Renal pelvis (tissue), 4 donors: ENCODE measurements around the gene ME3. TPM values are rescaled to one million over a fixed set of nuclear protein-coding genes. Genes with fewer than 3 reads are reported as not detected.

Experiments
- DNase-seq: peaks from one replicate; pipeline ENCODE4 v3.0.0-alpha.2; 2013
- polyA plus RNA-seq, 3 donors: library from polyadenylated mRNA; unstranded; fragments of 120-200 nt; gene quantifications; one replicate each; pipeline ENCODE4 v1.2.1, GENCODE V29; 2013; ENCODE audit not compliant: insufficient read length in 3 of 3

ME3 gene
- polyA plus RNA-seq, 3 donors = 24.7 to 31.1 (median 28.2) TPM

DNA sequence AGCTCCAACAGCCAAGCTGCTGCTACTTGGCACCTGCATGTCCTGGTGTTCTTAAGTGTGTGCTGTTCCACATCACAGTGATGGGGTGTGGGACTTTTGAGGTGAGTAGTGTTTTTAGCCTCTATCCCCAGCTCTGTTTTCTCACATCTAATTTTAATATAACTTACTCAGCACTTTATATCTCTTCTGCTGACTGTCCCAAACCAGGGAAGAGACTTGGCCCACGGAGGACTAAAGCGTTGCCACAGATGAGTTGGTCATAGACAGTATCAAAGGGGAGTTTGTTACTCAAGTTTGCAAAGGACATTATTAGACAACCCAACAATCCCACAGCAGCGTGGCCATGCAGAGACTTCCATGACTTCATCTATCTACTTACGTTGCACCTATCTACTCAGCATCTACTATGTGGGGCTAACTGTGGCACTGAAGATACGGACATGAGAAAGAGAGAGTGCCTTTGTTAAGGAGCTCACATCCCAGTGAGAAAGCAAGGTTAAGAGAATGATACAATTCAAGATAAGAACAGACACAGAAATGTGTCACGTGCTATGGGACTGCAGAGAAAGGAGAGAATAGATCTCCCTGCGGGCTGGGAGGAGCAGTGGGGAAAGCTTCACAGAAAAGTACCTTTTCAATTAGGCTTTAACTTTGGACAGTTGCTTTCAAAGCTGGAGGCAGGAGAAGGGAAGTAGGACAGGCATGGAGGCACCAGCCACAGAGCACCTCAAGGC lies 82.4 kb downstream of the ME3 start:
- no peak for DNase-seq

DNA sequence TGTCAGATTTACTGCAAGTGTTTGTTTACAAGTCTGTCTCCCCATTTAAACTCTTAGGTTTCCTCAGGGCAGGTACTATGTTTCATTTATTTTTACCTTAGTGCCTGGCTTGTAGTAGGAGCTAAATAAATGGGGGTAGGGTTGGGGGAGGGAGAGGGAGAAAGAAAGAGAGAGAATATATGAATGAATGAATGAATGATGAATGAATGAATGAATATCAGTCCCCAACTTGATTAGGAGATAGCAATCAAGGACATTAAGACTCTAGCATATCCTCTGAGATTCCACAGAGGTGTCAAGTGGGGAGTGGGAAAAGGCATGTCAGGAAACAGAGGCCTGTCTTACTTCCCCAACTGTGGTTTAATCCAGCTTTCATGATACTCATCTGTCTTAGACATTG lies 83.2 kb downstream of the ME3 start:
- DNase-seq = no peak

DNA sequence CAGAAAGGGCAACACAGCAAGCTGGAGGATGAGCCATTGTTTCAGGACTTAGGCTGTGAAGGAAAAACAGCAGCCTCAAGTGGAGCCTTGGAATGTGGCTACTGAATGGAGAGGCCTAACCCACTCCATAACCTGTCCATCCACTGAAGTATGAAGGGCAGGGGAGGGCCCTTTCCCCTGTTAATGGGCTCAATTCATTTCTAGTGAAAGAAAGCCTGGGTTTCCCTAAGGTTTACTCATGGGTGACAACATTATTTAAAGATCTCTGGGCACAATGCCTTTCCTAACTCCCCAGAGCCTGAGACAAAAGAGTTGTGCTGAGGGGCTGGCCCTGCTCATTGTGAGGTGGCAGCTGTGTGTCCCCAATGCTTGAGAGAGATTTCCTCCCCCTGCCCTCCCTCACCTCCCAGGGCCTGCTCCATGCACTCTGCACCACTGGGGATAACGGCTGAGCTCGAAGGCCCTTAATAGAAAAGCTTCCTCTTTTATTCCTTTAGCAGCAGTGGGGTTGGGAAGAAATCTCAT lies 83.8 kb downstream of the ME3 start:
- DNase-seq = no peak

DNA sequence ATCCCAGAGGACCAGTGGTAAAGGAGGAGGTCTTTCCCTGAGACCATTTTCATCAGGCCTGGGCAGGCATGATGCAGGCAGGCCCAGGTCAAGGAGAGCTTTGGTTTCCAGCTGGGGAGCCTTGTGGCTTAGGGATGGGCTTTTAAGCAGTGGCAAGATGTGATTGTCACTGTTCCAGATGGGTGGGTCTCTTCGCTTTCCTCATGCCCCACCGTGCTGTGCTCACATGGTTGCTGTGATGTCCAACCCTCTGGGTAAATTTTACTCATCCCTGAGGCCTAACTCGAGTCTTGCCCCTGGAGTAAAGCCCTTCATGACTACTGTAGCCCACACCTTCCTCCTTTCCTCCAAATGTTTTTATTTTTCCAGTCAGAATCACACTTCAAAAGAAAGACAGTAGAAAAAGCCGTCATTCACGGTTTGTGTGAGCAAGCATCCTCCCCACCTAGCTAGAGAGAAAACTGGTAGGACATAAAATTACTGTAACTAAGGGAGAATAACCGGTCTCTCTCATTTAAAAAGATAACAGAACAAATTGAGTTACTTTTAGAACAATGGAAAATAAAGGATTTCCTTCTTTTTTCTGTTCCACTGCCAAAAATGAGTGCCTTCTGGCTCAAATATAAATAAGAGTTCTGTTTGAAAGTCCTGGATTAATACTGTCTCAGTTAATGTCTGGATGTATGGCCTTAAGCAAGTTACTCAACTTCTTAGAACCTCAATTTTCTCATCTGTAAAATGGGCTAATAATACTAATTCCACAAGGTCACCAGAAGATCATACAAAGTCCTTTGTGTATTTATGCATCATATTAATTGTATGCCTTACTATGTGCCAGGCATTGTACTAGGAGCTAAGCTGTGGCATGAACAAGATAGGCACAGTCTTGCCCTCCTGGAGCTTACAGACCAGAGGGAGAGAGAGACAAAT lies 84.9 kb downstream of the ME3 start:
- DNase-seq = no peak

DNA sequence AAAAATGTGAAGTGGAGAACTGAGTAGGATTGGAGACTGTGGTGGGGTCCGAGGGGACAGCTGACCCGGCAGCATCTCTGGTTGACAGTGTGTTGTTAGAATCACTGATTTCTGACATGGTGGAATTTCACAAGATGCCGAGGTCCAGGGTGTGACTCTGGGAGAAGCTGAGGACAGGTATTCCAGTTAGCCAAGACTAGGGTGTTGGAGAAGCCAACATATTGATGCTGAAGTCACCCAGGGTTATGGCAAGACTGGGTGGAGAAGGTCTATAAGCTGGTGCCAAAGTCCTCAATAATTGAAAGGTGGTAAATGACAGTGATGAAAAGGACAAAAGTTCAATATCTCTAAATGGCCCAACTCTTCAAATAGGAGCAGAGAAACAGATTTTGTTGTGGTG lies 86.1 kb downstream of the ME3 start:
- no peak for DNase-seq

DNA sequence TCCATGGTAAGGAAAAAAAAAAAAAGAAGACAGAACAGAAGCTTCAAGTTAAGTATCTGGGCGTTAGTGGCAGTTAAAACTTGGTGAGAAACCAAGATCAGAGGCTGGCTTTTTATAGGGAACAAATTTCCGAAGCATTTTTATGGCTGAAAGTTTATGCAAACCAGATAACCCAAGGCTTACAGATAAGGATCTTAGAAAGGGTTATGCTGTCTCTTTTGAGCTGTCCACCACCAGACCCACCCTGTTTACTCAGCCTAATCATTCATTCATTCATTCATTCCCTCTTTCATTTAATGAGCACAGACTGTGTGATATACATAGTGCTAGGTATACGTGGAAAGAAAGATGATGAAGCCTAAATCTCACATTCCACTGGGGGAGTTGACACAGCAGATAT lies 89.5 kb downstream of the ME3 start:
- no peak for DNase-seq

DNA sequence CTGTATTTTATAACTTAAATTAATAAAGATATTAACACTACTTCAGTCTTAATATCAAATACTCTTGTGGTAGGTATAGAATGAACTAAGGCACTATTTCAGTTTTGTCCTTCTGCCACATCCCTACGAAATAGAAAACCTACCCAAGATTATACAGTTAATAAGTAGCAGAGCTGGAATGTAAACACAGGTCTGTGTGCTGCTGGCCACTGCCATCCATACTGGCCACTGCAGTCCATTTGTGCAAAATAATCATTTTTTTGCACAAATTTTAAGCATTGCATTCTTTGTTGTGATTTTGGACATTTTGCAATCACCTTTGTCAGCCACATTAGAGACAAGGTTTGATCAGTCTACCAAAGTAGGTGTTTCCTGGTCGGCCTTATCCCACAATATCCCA lies 91.9 kb downstream of the ME3 start:
- DNase-seq = no peak

DNA sequence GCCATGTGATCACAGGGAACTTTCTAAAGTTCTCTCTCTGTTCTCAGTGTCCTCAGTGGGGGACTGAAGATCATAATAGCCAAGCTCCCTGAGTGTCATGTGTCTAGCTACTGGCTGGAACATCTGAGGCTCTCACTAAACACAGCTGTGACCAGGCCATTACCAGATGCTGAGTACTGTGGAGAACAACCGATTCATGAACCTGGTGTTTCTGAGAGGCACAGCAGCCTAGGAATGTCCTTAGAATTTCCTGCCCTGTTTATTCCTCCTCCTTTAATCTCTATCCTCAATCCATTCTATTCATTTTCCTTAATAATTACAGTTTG lies 93.0 kb downstream of the ME3 start:
- DNase-seq = no peak

DNA sequence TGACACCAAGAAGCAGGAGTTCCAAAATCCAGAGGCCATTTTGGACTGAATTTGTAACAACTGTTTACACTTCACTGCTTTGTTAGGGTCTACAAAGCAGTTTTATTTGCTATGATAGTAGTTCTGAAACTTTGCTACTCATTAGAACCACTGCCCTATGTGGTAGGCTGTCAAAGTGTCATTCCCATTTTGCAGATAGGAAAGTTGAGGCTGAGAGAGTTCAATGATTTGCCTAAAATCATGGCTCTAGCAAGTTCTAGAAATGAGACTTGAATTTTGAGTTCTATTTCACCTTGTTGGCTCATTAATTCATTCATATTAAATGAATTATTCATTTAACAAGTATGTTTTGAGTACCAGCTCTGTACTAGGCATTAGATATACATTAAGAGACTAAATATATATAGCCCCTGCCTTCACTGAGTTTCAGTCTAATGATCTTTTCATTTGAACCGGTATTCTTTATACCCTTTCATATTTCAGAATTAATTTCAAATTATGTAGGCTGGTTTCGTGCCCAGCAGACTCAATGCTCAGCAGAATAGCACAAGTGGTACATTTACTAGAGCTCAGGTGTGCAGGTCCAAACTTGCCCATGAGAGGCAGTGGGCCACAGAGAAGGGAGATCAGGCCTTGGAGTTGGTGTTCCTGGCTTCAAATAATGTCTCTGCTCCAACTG lies 93.5 kb downstream of the ME3 start:
- DNase-seq = no peak

DNA sequence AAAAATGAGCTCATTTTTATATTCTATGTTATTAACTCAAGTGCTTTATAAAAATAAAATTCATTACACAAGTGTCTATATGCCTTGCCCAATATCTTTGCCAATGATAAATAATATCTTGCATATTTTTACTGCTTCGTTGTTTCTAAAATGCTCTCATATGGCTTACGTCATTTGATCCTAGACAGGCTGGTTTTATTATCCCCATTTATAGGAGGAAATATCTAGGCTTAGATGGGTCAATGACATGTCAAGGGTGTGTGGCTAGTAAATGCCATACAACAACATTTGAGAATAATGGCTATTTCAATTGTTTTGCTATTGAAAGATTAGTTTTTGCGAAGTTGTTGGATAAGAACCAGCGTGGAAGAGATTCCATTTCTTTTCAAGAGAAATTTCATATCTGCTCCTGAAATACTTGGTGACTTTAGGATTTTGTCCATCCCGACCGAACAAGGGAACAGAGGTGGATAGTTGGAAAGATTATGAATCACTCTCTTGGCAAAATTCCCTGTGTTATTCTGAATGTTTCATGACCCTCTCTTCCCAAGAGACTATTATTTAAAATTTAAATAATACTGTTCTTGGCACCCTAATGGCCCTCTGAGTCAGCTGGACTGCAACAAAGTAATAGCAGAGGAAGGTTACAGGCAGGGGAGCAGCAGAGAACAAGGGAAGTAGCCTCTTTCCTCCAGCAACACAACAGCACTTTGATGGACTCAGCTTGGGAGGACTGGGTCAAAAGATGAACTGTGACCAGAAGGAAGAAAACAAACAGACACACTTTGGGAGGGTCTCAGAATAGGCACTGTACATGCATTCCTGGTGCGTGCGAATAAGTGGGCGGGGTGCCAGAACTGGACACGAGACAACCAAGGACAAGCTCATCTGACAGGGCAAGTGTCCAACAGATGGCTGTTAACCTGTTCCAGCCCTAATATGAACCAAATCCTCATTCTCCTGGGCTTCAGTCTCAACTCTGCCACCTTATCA lies 94.5 kb downstream of the ME3 start:
- DNase-seq = no peak

DNA sequence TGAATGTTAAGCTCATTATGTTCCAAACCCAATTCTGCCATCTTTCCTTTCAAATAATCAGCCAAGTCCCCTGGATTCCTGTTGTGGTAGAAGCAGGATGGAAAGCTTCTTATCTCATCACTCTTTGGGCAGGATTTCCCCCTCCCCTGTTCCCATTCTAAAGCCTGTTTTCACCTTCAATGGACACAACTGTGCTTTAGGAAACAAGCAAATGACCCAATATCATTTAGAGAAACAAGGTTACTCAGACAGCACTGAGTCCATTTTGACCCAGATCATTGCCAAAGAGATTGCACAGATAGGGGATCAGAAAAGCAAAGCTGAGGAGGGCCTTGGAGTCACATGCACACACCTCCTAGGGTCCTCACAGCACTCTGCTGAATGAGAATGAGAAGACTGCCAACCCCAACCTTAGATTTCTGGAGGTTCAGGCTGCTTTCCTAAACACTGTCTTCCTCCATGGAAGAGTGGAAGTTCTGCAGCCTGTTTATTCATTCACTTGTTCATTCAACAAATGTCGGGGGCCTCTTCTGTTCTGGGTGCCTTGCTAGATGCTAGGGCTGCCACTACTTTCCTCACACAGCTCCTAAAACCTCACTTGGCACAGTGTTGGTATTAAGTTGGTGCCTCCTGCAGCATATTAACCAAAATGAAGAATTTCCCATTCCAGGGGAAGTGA lies 95.3 kb downstream of the ME3 start:
- no peak for DNase-seq

DNA sequence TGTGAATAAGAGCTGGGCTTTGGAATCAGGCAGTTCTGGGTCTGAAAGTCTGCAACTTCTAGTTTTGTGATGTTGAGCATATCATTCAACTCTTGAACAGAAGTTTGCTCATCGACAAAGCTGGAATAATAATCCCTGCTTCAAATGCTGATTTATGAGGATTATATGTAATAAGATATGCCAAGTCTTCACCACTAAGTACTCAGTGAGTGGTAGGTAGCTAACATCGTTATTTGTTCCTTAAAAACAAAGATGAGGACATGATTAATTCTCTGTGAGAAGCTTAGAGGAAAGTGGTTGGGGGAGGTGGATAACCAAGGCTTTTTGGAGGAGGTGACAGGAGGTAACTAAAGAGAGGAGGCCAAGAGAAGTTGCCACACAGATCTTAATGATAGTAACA lies 96.5 kb downstream of the ME3 start:
- no peak for DNase-seq

DNA sequence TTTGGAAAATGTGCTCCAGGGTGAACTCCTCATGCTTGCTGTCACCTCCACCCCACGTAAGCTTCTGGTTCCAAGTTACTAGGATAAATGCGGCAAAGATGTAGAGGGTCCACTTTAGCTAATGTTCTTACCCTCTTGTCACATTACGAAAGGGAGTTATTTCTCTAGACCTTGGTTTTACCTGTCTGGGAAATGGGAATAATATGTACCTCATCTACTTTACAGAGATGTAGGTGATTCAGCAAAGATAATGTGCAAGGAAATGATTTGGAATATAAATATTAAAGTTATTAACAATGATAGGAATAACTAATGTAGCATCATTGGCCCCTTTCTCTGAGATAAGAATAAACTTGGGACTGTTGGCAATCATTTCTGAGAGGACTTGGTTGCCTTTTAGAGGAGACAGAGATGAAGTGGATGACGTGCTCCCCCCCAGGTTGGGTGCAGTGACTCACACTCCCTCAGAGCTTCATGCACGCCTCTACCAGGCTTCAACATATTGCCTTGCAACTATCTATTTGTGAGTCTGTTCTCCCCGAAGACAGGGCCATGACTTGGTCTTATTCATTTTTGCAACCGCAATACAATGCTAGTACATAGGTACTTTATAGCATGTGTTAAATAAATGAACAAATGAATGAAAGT lies 97.1 kb downstream of the ME3 start:
- DNase-seq = no peak

DNA sequence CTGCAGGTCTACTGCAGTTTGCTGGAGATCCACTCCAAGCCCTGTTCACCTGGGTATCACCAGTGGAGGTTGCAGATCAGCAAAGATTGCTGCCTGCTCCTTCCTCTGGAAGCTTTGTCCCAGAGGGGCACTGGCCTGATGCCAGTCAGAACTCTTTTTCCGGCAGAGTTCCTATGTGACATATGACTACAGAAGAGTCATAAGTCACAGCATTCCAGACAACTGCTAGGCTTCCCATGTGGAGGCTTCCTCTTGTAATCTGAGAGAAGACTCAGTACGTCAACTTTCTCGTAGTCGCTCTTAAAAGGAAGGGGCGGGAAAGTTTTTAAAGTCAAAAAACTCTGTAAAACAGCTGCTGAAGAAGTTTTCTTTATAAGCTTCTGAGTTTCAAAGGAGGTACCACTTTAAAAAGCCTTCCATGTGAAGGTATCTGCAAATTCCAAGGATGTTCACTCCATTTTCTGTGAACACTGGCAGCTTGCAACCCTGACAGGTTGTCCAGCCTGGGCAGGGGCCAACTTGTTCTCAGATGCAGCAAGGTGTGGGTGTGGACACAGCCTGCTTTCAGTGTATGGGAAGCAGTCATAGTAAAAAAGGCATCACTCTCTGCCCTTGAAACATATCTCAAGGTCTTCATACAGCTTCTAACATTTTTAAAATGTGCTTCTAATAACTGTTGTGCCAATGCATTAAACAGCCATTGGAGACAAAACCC lies 97.8 kb downstream of the ME3 start:
- no peak for DNase-seq

DNA sequence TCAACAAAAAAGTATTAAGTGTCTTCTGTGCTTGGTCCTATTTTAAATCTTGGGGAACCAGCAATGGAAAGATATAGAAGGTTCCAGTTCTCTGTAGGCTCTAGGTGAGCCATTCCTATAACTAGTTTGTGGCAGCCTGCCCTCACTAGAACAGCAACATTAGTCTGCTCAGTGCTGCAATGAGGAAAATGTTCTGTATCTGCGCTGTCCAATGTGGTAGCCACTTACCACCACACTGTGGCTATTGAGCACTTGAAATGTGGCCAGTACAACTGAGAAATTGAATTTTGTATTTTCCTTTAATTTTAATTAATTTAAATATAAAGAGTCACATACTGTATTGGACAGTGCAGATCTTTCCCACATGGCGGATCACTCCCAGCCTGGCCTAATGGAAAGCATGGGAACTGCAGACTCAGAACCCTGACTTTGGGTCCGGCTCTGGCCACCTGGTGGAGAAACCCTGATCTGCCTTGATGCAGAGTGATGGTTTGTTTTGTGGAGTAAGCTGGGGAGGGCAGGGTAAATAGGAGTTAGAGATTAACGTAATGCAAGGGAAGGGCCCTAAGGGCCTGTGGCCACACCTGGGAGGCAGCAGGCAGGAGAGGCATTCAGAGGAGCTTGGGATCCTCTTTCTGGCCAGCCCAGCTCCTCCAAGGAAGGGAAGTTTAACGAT lies 101.0 kb downstream of the ME3 start:
- no peak for DNase-seq

DNA sequence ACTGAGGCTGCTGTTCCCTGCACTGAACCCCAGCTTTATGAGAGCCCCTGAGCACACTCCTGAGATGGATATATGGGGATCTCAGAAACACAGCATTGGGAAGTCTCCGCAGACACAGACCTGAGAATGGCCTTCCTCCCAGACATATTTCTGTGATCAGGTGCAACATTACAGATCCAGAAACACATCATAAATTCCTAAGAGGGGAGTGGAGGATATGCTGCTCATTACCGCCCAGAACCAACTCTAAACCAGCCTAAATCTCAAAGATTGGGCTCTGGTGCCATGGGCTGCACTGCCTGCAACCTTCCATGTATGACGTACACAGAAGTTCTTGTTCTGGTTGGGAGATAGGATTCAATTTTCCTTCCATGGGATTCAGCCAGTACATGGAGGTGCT lies 102.0 kb downstream of the ME3 start:
- DNase-seq = no peak

DNA sequence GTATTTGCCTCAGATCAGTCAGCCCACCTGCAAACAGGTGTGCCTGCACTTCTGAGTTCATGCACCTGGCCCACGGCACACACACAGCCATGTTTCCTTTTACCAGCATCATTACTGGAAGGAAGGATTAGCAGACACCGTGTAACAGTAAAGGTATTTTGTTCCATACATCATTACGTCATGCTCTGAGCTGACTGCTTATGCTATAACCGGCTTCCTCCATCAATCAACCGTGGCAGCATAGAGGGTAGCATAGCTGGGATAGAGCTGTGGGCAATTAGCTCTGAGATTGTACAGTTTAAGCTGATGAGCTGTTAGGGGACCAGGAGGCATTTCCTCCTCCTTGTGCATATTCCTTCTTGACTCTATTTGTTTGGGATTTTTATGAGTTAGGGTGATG lies 102.4 kb downstream of the ME3 start:
- peak; percentile 58 for DNase-seq

DNA sequence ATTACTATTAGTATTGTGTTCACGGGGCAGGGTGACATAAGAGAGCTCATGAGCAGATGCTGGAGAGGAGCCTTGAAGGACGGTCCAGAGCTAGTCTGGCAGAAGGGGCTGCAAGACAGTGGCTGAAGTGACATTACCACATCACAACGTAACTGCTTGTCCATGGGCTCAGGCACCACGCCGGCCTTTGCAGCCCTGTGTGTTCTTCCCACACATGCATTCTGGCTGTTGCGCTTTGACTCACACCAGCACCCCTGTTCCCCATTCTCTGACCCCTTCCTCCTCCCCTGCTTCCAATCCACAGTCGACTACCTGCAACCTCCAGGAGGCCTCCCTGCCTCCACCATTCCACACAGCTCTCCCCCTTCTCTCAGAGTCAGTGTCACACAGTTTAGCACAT lies 103.3 kb downstream of the ME3 start:
- no peak for DNase-seq

DNA sequence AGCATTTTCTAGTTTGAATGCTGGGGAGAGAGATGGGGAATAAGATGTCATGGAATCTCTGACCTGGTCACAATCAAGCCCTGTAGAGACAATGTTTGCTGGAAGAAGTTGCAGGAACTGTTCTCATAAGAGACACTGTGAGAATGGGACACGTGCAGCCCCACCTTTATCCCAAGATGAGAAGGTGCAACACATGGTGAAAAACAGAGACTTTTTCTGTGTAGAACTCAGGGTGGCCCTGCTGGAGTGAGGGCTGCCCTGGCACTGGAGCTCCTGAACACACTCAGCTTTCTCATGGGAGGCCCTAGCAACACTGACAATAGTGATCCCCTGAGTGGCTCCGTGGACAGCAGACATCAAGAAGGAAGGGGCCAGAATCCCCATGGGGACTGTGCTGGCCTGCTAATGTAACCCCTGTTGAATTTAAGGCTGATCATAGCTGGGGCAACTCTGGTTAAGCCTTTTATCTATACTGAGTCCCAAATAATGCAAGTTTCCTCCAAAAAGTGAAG lies 106.6 kb downstream of the ME3 start:
- no peak for DNase-seq
